KOPT-K1 (cell line): ENCODE results near the gene WDR18.

ENCODE experiments used
- H3K27ac ChIP-seq: fragments of 200-600 bp; sonication (generic); 2 replicates; pipeline ENCODE4 v1.5.1; 2016; ENCODE audit warnings: antibody characterized with exemption, mild to moderate bottlenecking, low read depth, low read length; ENCODE audit not compliant: poor library complexity, severe bottlenecking
- H3K36me3 ChIP-seq: fragments of 200-600 bp; sonication (generic); 2 replicates; pipeline ENCODE4 v1.5.1; 2017; ENCODE audit warnings: antibody characterized with exemption, mild to moderate bottlenecking, low read length, moderate library complexity; ENCODE audit not compliant: insufficient read depth
- H3K9me3 ChIP-seq: fragments of 200-600 bp; sonication (generic); 2 replicates; pipeline ENCODE4 v1.5.1; 2017; ENCODE audit warnings: antibody characterized with exemption, low read length, mild to moderate bottlenecking; ENCODE audit not compliant: insufficient read depth, poor library complexity, severe bottlenecking

Gene WDR18

GRCh38 chr19:991174-991931 lies 7.2 kb downstream of the WDR18 start:
- Histone ChIP-seq H3K36me3 (peaks cover 60% of the 10 kb centered on the region), H3K27ac (no peak overlapping the region), H3K9me3 (no peaks in the 10 kb centered on the region)

GRCh38 chr19:991932-992669 lies 8.0 kb downstream of the WDR18 start:
- H3K27ac ChIP-seq: no peak overlapping the region
- H3K36me3 ChIP-seq: peaks cover 53% of the 10 kb centered on the region
- H3K9me3 ChIP-seq: no peaks in the 10 kb centered on the region

- H3K9me3 ChIP-seq: no peaks in the 10 kb centered on the region
- no peak overlapping the region for H3K27ac ChIP-seq
- peaks cover 47% of the 10 kb centered on the region for H3K36me3 ChIP-seq
These were observed 8.5 kb downstream of the WDR18 start for GRCh38 chr19:992670-993055.

GRCh38 chr19:993361-993830 lies 9.3 kb downstream of the WDR18 start:
- no peak overlapping the region for H3K27ac ChIP-seq
- H3K9me3 ChIP-seq: no peaks in the 10 kb centered on the region
- H3K36me3 ChIP-seq: peaks cover 41% of the 10 kb centered on the region

GRCh38 chr19:993831-994393 lies 9.8 kb downstream of the WDR18 start:
- Histone ChIP-seq H3K9me3 (no peaks in the 10 kb centered on the region), H3K27ac (no peak overlapping the region), H3K36me3 (peaks cover 36% of the 10 kb centered on the region)

- no peak overlapping the region for H3K27ac ChIP-seq
- H3K9me3 ChIP-seq: no peaks in the 10 kb centered on the region
- H3K36me3 ChIP-seq: peaks cover 30% of the 10 kb centered on the region
These were observed 10.4 kb downstream of the WDR18 start for GRCh38 chr19:994516-994915.

GRCh38 chr19:995051-995827 lies 11.1 kb downstream of the WDR18 start:
- Histone ChIP-seq H3K9me3 (no peaks in the 10 kb centered on the region), H3K36me3 (peaks cover 25% of the 10 kb centered on the region), H3K27ac (no peak overlapping the region)

GRCh38 chr19:996051-996838 lies 12.1 kb downstream of the WDR18 start:
- H3K27ac ChIP-seq: no peak overlapping the region
- no peaks in the 10 kb centered on the region for H3K9me3 ChIP-seq
- peaks cover 15% of the 10 kb centered on the region; the same call in 1 of the 2 replicates for H3K36me3 ChIP-seq

GRCh38 chr19:998064-998463 lies 13.9 kb downstream of the WDR18 start:
- Histone ChIP-seq H3K36me3 (peaks cover 3% of the 10 kb centered on the region; the same call in 1 of the 2 replicates), H3K27ac (no peak overlapping the region), H3K9me3 (no peaks in the 10 kb centered on the region)

- Histone ChIP-seq H3K27ac (no peak overlapping the region), H3K9me3 (no peaks in the 10 kb centered on the region), H3K36me3 (no peaks in the 10 kb centered on the region)
These were observed 15.2 kb downstream of the WDR18 start for GRCh38 chr19:999379-999719.

GRCh38 chr19:1000095-1000494 lies 15.9 kb downstream of the WDR18 start, which contains the start of gene GRIN3B:
Gene GRIN3B (plus strand): TSS chr19:1000419. CDS start chr19:1000438, 19 bp downstream.
- H3K27ac ChIP-seq: no peak within 1 kb of the TSS
- no peaks in the 10 kb centered on the region for H3K36me3 ChIP-seq

GRCh38 chr19:1000591-1001537 lies 16.7 kb downstream of the WDR18 start:
- Histone ChIP-seq H3K9me3 (no peaks in the 10 kb centered on the region), H3K36me3 (no peaks in the 10 kb centered on the region), H3K27ac (no peak overlapping the region)

More at GRCh38 chr19:1000095-1000494, 15.9 kb downstream of the WDR18 start, which contains the start of gene GRIN3B:
- H3K9me3 ChIP-seq: no peaks in the 10 kb centered on the region

- Histone ChIP-seq H3K9me3 (no peaks in the 10 kb centered on the region), H3K27ac (no peak overlapping the region), H3K36me3 (no peaks in the 10 kb centered on the region; the same call in 1 of the 2 replicates)
These were observed 17.5 kb downstream of the WDR18 start for GRCh38 chr19:1001538-1002166.
